Transverse colon (tissue), 4 donors: ENCODE results near the gene SRGN. TPM values are rescaled to one million over a fixed set of nuclear protein-coding genes. Genes with fewer than 3 reads are reported as not detected.

Experiments
- DNase-seq: peaks from one replicate; pipeline ENCODE4 v3.0.0-alpha.2; 2019
- H3K27ac ChIP-seq, 4 donors: fragments of 200-600 bp; sonication (generic); 2 replicates each; pipeline ENCODE4 v1.5.1; 2016 to 2018; ENCODE audit warnings: inconsistent platforms in 4 of 4
- H3K27me3 ChIP-seq: fragments of 200-600 bp; sonication (generic); 2 replicates; pipeline ENCODE4 v1.5.1; 2017; ENCODE audit warnings: inconsistent platforms
- H3K36me3 ChIP-seq, 4 donors: fragments of 200-600 bp; sonication (generic); 2 replicates each; pipeline ENCODE4 v1.5.1; 2017 to 2019; ENCODE audit warnings: inconsistent platforms in 4 of 4
- H3K4me1 ChIP-seq, 4 donors: fragments of 200-600 bp; sonication (generic); 2 replicates each; pipeline ENCODE4 v1.5.1; 2017 to 2020; ENCODE audit warnings: inconsistent platforms in 4 of 4
- H3K4me3 ChIP-seq, 4 donors: fragments of 200-600 bp; sonication (generic); 1 replicate in 1 of 4; 2 replicates in 3 of 4; pipeline versions ENCODE4 v1.5.1 to v1.6.1; 2017 to 2019; ENCODE audit warnings: inconsistent platforms in 4 of 4
- H3K9me3 ChIP-seq, 2 donors: fragments of 200-600 bp; sonication (generic); 2 replicates each; pipeline ENCODE4 v1.5.1; 2017 to 2019; ENCODE audit warnings: inconsistent platforms in 2 of 2
- CTCF ChIP-seq, 5 experiments: fragments of 200-600 bp in 3 of 5; fragments of 450-650 bp in 2 of 5; sonication (generic) in 3 of 5; IDR thresholded peaks; 1 replicate in 2 of 5; 2 replicates in 3 of 5; pipeline ENCODE4 v1.5.1; 2016 to 2017; ENCODE audit warnings: antibody characterized with exemption in 5 of 5, inconsistent platforms in 3 of 5, mild to moderate bottlenecking in 2 of 5, moderate library complexity in 1 of 5
- EP300 ChIP-seq: sonication (generic); formaldehyde crosslinking; IDR thresholded peaks from one replicate; pipeline ENCODE4 v1.6.1; 2017; ENCODE audit warnings: antibody characterized with exemption, low read depth
- POLR2A ChIP-seq: fragments of 450-650 bp; IDR thresholded peaks from one replicate; pipeline ENCODE4 v1.6.1; 2016; ENCODE audit warnings: antibody characterized with exemption, mild to moderate bottlenecking, moderate library complexity
- POLR2AphosphoS5 ChIP-seq, 3 donors: sonication (generic); formaldehyde crosslinking; IDR thresholded peaks; one replicate each; pipeline ENCODE4 v1.6.1; 2016; ENCODE audit warnings: antibody characterized with exemption in 3 of 3
- WGBS, 2 donors: methylation state at CpG; one replicate each; pipeline ENCODE4 v1.1.5; 2018; ENCODE audit warnings: low coverage in 1 of 2; 5-methylcytosine and 5-hydroxymethylcytosine counted together
- in situ Hi-C, 4 donors: fragments of 200-750 bp; cut with MboI; loops; one replicate each; pipeline versions ENCODE4 v1.15.0 to v1.15.1; 2017; ENCODE audit warnings: low sequenced_read_pairs in 3 of 4, low pct_ligation_motif_present in 1 of 4, low pct_unique_long_range_greater_than_20kb in 1 of 4
- intact Hi-C: fragments of 100-400 bp; cut with DNase I; formaldehyde crosslinking; loops from one replicate; pipeline ENCODE4 v1.15.1; 2023; ENCODE audit warnings: low total_unique reads
- total RNA-seq, 4 donors: library from RNA; depleted of rRNA; stranded (reverse); fragments of >200 nt; gene quantifications; one replicate each; pipeline ENCODE4 v1.1.0, GENCODE V29; 2016

The SRGN gene
- total RNA-seq, 4 donors from 2014 or later: 9.0 to 83.8 (median 20.3) TPM

DNA sequence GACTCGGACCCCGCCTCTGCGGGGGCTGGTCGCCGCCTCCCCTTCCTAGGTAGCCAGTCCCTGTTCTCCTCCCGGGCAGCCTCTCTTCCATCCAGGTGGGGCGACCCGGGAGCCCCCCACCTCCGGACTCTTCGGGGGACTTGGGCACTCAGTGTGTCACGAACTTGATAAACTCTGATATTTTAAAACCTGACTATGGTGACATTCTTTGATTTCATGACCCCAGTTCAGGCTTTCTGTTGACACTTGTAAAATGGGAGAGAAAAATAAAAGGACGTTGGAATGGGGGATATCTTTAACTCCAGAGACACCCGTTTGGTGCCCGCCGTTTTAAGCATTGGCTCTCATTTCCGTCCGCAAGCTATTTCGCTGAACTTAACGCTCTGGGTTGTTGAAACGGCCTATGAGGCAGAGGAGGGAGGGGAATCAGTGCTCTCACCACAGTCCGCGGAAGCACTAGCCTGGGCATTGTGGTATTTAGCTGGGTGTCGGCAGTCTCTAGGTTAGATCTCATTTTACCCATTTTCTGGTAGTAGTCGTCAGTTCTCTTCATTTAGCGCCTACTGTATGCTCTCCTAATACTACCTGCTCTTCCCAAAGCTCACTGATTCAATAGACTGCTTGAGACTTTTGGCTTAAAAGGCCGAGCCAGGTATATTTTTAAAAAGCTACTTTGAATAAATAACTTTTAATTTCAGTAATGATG, 36.8 kb downstream of the SRGN start:
- intact Hi-C loops (no loop called here), in situ Hi-C loops (loop anchor here in 2 of 4 donors (25.0 kb wide), 2 partner anchors 112 to 137 kb away; partner anchors contain the start of gene KIFBP (in 1 of the 2))
- Histone ChIP-seq H3K27ac (peak overlapping the region; percentile 90 to 99 (median 93)), H3K36me3 (no peaks in the 10 kb centered on the region), H3K4me1 (peaks cover 0 to 34% (median 15%) of the 10 kb centered on the region in 4 donors), H3K27me3 (no peaks in the 10 kb centered on the region), H3K4me3 (peak overlapping the region; percentile 74 to 98 (median 85)), H3K9me3 (no peaks in the 10 kb centered on the region)
- WGBS, 2 donors: 0 to 1% methylated on average over 15 to 26 of the region's 26 CpGs
- TF ChIP-seq POLR2AphosphoS5 (IDR thresholded peaks at IDR 0.05) (peak; percentile 14 to 56 (median 26)), EP300 (no peak)
- DNase-seq: peak; percentile 72

DNA sequence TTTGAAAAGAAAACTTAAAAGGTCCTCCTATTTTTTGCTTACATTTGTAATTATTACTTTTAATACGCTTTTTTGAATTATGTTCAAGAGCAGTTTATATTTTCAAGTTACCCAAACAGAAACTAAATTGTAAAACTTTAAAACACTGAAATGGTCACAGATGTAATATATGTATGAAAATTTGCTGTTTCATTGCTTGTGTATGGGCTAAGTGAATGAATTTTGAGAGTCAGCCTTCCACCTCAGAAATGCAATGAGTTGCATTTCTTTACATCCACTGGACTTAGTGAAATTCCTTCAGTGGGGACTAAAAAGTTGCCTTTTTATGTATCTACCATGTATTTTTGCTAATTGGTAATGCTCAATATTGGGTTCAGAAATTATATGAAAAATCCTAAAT, 37.7 kb downstream of the SRGN start:
- Histone ChIP-seq H3K27ac (peak overlapping the region in 3 of 4 donors; percentile 92 to 99 (median 94)), H3K27me3 (no peaks in the 10 kb centered on the region), H3K9me3 (no peaks in the 10 kb centered on the region), H3K36me3 (no peaks in the 10 kb centered on the region), H3K4me1 (peaks cover 0 to 42% (median 15%) of the 10 kb centered on the region in 4 donors), H3K4me3 (peak overlapping the region in 2 of 4 donors; percentile 74 to 83)
- 38 to 43% methylated on average over 1 of the region's 1 CpG for WGBS, 2 donors
- intact Hi-C loops (no loop called here), in situ Hi-C loops (no loop called here)
- no peak for DNase-seq
- no peak for TF ChIP-seq POLR2AphosphoS5 (IDR thresholded peaks at IDR 0.05)
- no peak for TF ChIP-seq EP300
- TF ChIP-seq CTCF (IDR thresholded peaks at IDR 0.05): no peak
- no peak for TF ChIP-seq POLR2A

DNA sequence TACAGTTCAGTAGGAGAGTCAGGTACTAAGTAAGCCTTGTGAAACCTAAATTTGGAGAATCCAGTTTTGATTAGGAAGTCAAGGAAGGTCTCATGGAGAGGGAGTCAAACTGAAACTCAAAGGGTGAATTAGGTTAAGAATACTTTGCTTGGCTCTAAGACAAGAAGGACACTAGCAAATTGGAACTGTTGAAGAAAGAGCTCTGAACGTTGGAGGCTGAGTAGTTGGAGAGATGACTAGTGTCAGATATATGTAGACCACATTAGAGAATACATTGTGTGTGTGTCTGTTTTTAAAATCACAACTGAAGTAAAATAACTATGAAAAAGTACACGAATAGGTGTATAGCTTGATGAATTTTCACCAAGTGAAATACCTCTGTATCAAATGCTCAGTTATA, 42.3 kb downstream of the SRGN start:
- no peak overlapping the region for H3K4me3 ChIP-seq
- peaks cover 0 to 15% (median 5%) of the 10 kb centered on the region in 4 donors for H3K36me3 ChIP-seq
- intact Hi-C loops (no loop called here), in situ Hi-C loops (no loop called here)
- WGBS, 2 donors: 48 to 70% methylated on average over 1 to 2 of the region's 2 CpGs
- peaks cover 0 to 37% (median 11%) of the 10 kb centered on the region in 4 donors for H3K4me1 ChIP-seq
- no peak for DNase-seq
- no peak overlapping the region for H3K27ac ChIP-seq
- no peaks in the 10 kb centered on the region for H3K27me3 ChIP-seq
- no peaks in the 10 kb centered on the region for H3K9me3 ChIP-seq
- TF ChIP-seq EP300 (no peak), POLR2A (no peak), POLR2AphosphoS5 (IDR thresholded peaks at IDR 0.05) (no peak), CTCF (IDR thresholded peaks at IDR 0.05) (no peak)

GRCh38 chr10:69139961-69140360, 52.1 kb downstream of the SRGN start:
- WGBS, 2 donors: 95 to 100% methylated on average over 1 to 2 of the region's 2 CpGs
- no peak overlapping the region for H3K4me3 ChIP-seq
- no peak for DNase-seq
- peaks cover 0 to 15% (median 2%) of the 10 kb centered on the region in 4 donors for H3K4me1 ChIP-seq
- H3K36me3 ChIP-seq: peaks cover 0 to 24% (median 2%) of the 10 kb centered on the region in 4 donors
- TF ChIP-seq EP300 (no peak), CTCF (IDR thresholded peaks at IDR 0.05) (no peak), POLR2AphosphoS5 (IDR thresholded peaks at IDR 0.05) (no peak), POLR2A (no peak)
- H3K27ac ChIP-seq: no peak overlapping the region
- in situ Hi-C loops: no loop called here
- intact Hi-C loops: no loop called here
- H3K27me3 ChIP-seq: no peaks in the 10 kb centered on the region
- no peaks in the 10 kb centered on the region for H3K9me3 ChIP-seq
